WTC11 (cell line): ENCODE results near the gene PPP1R12B. TPM values are rescaled to one million over a fixed set of nuclear protein-coding genes. Genes with fewer than 3 reads are reported as not detected.
A peak's percentile ranks its signal among the peaks of the same experiment; 100 is the strongest.
"Not testable (repeated sequence)": the region's sequence is repeated elsewhere in the genome, so short reads cannot be mapped to it uniquely, and the experiment has no call there.

Experiments
- ATAC-seq: fragments of 200-7000 bp; cut with Tn5 transposase; 2 replicates; pipeline ENCODE4 v1.10.0; 2021; ENCODE audit warnings: mild to moderate bottlenecking, moderate library complexity
- CTCF ChIA-PET: fragments of 300-600 bp; sonication (Branson Sonifier 250); formaldehyde crosslinking; loops from one replicate; lab custom pipeline; 2021; ENCODE audit warnings: antibody characterized with exemption; lab: Charles Lee
- POLR2A ChIA-PET: fragments of 350-600 bp; sonication (Branson Sonifier 250); formaldehyde crosslinking; loops from one replicate; lab custom pipeline; 2021; ENCODE audit warnings: antibody characterized with exemption; lab: Charles Lee
- DNase-seq: peaks from one replicate; pipeline ENCODE4 v3.0.0; 2021; ENCODE audit warnings: low spot score
- H3K27ac Mint-ChIP-seq: 2 replicates; pipeline ENCODE4 v1.8.0; 2021; ENCODE audit warnings: mixed read lengths
- H3K27me3 Mint-ChIP-seq: 2 replicates; pipeline ENCODE4 v1.8.0; 2021; ENCODE audit warnings: low read depth, mild to moderate bottlenecking, moderate library complexity, mixed read lengths
- H3K36me3 Mint-ChIP-seq: 2 replicates; pipeline ENCODE4 v1.8.0; 2021; ENCODE audit warnings: mixed read lengths
- H3K4me1 Mint-ChIP-seq: 2 replicates; pipeline ENCODE4 v1.8.0; 2022; ENCODE audit warnings: mixed read lengths
- H3K4me3 Mint-ChIP-seq: 2 replicates; pipeline ENCODE4 v1.8.0; 2021; ENCODE audit warnings: mild to moderate bottlenecking, moderate library complexity, mixed read lengths
- H3K9me3 Mint-ChIP-seq: 2 replicates; pipeline ENCODE4 v1.8.0; 2021; ENCODE audit warnings: mixed read lengths
- ATF1 ChIP-seq: sonication (generic); formaldehyde crosslinking; IDR thresholded peaks from 2 replicates; pipeline ENCODE4 v1.8.1; 2023; ENCODE audit warnings: mild to moderate bottlenecking, moderate library complexity, missing genetic modification reagents
- CREM ChIP-seq: sonication (generic); formaldehyde crosslinking; IDR thresholded peaks from 2 replicates; pipeline ENCODE4 v1.8.1; 2022; ENCODE audit warnings: mild to moderate bottlenecking, missing genetic modification reagents, moderate library complexity
- total RNA-seq: library from RNA; stranded (reverse); gene quantifications from 3 replicates; pipeline ENCODE4 v1.2.3, GENCODE V29; 2021
- TF ChIP-seq, protein P1 (sequence below): sonication (generic); formaldehyde crosslinking; IDR thresholded peaks from 2 replicates; pipeline ENCODE4 v1.8.1; 2023; ENCODE audit warnings: mild to moderate bottlenecking, missing genetic modification reagents
- TF ChIP-seq, protein P2 (sequence below): sonication (generic); formaldehyde crosslinking; IDR thresholded peaks from 2 replicates; pipeline ENCODE4 v1.8.0; 2023; ENCODE audit warnings: mild to moderate bottlenecking, missing genetic modification reagents

The PPP1R12B gene
- total RNA-seq, 1 experiment from 2014 or later, result 19.2 TPM

DNA sequence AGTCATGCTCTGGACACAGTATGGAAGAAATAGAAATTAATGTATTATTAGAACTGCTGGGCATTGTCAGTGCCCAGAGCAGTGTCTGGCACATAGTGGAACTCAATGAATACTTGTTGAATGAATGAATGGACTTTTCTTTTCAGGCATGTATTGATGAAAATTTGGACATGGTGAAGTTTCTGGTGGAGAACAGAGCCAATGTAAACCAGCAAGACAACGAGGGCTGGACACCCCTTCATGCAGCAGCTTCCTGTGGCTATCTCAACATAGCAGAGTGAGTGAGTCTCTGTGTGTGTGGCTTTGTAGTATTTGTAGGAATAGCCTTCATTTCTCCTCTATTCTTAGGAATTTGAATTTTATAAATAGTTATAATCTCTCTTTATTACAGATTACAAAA is 68.1 kb downstream of the PPP1R12B start (continued):
- TF ChIP-seq CREM (CRISPR knock-in tag) (no peak), ATF1 (CRISPR knock-in tag) (no peak)
- TF ChIP-seq, protein P1, sequence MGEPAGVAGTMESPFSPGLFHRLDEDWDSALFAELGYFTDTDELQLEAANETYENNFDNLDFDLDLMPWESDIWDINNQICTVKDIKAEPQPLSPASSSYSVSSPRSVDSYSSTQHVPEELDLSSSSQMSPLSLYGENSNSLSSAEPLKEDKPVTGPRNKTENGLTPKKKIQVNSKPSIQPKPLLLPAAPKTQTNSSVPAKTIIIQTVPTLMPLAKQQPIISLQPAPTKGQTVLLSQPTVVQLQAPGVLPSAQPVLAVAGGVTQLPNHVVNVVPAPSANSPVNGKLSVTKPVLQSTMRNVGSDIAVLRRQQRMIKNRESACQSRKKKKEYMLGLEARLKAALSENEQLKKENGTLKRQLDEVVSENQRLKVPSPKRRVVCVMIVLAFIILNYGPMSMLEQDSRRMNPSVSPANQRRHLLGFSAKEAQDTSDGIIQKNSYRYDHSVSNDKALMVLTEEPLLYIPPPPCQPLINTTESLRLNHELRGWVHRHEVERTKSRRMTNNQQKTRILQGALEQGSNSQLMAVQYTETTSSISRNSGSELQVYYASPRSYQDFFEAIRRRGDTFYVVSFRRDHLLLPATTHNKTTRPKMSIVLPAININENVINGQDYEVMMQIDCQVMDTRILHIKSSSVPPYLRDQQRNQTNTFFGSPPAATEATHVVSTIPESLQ (CRISPR knock-in tag), result no peak
- TF ChIP-seq, protein P2, sequence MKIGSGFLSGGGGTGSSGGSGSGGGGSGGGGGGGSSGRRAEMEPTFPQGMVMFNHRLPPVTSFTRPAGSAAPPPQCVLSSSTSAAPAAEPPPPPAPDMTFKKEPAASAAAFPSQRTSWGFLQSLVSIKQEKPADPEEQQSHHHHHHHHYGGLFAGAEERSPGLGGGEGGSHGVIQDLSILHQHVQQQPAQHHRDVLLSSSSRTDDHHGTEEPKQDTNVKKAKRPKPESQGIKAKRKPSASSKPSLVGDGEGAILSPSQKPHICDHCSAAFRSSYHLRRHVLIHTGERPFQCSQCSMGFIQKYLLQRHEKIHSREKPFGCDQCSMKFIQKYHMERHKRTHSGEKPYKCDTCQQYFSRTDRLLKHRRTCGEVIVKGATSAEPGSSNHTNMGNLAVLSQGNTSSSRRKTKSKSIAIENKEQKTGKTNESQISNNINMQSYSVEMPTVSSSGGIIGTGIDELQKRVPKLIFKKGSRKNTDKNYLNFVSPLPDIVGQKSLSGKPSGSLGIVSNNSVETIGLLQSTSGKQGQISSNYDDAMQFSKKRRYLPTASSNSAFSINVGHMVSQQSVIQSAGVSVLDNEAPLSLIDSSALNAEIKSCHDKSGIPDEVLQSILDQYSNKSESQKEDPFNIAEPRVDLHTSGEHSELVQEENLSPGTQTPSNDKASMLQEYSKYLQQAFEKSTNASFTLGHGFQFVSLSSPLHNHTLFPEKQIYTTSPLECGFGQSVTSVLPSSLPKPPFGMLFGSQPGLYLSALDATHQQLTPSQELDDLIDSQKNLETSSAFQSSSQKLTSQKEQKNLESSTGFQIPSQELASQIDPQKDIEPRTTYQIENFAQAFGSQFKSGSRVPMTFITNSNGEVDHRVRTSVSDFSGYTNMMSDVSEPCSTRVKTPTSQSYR, result no peak

DNA sequence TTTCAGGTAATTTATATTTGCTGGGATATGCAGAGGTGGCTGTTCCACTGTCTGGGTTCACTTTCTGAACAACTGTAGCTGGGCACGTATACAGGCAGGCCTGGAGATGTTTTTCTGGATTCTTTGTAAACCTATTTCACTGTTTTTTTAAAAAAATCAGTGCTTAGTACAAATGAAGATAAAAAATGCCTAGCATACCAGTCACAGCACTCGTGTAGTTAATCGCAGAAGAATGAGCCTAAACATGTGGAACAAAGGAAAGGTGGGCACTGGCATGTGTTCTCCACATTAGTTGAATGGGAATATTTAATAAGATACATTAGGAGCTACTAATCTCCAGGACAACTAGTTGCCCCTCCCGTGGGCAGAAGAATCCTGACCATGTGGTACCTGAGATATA is 68.6 kb downstream of the PPP1R12B start:
- H3K27me3 Mint-ChIP-seq, H3K36me3 Mint-ChIP-seq, DNase-seq, POLR2A ChIA-PET, H3K27ac Mint-ChIP-seq, CTCF ChIA-PET, H3K9me3 Mint-ChIP-seq, H3K4me3 Mint-ChIP-seq, ATAC-seq: not testable (repeated sequence)
- H3K4me1 Mint-ChIP-seq, result peaks cover 39% of the 10 kb centered on the region

DNA sequence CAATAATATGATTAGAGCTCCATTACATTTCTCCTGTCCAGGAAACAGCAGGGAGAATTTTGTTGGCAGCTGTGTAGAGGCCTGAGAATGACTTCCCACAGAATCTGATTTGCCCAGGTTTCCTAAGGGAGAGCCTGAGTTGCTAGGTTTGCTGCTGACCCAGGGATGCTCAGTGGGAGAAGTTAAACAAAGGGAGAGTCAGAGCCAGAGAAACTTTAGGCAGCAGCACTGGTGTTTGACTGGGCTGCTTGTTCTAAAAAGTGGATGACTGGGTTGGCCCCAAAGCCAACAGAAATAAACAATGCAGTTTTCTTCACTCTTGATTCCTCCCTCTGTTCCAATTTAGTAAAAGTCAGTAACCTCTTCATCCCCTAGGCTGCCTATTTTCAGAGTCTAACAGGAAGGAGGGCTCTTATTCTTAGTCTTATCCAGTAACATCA is 69.3 kb downstream of the PPP1R12B start:
- H3K36me3 Mint-ChIP-seq, DNase-seq, H3K9me3 Mint-ChIP-seq, H3K27me3 Mint-ChIP-seq, H3K4me3 Mint-ChIP-seq, H3K27ac Mint-ChIP-seq, POLR2A ChIA-PET: not testable (repeated sequence)
- ATAC-seq, result peak; percentile 62
- H3K4me1 Mint-ChIP-seq, result peaks cover 36% of the 10 kb centered on the region
- CTCF ChIA-PET, result interaction anchor here (0.6 kb wide), 1 partner anchor 231 kb away, joined by 3 read pairs; no protein-coding TSS in a partner anchor

DNA sequence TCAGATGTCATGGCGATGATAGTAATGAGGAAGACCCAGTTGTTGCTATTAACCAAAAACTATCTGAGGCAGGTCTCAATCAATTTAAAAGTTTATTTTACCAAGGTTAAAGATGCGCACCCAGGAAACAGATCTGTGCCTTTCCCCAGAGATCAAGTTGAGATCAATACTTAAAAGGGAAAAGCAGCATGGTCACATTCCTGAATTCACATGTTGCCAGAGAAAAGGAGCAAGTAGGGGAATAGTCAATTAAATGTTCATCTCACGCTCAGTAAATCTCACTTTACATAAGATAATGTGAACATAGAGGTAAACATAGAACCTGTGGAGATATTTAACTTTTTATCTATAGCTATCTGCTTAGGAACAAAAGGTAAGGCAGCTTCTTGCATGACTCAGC is 71.2 kb downstream of the PPP1R12B start:
- CTCF ChIA-PET, result not testable (repeated sequence)
- H3K4me1 Mint-ChIP-seq, result peaks cover 36% of the 10 kb centered on the region

DNA sequence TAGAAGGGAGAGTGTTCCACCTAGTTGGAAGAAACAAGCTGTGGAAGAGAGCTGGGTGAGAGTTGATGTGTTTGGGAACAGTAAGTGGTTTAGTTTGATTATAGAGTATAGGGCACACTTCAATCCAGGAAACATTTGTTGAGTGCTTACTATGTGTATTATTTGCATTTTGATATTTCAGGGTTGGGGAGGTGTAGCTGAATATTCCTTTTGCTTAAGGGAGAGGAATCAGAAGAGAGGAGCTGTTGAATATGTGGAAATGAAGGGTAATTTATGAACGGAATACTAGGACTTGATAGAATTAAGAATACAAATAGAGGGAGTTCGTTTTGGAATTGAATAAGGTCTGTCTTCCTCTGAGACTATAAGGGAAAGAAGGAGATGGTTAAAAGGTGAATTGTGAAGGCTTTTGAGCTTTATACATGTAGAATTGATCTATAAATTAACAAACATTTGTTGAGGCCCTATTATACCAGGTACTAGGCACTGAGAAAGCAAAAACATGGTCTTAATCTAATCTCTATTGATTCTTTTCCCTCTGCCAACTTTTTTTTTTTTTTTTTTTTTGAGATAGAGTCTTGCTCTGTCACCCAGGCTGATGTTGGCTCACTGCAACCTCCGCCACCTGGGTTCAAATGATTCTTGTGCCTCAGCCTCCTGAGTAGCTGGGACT is 72.1 kb downstream of the PPP1R12B start:
- H3K27me3 Mint-ChIP-seq, ATAC-seq, H3K36me3 Mint-ChIP-seq, H3K9me3 Mint-ChIP-seq, POLR2A ChIA-PET, DNase-seq, H3K4me3 Mint-ChIP-seq: not testable (repeated sequence)
- Mint-ChIP-seq H3K4me1 (peaks cover 36% of the 10 kb centered on the region), H3K27ac (peak overlapping the region; percentile 75)
- CTCF ChIA-PET, result interaction anchor here (0.7 kb wide), 1 partner anchor 237 kb away, joined by 3 read pairs; no protein-coding TSS in a partner anchor

More for the DNA sequence above, 71.2 kb downstream of the PPP1R12B start:
- H3K27me3 Mint-ChIP-seq, POLR2A ChIA-PET, ATAC-seq, H3K9me3 Mint-ChIP-seq, DNase-seq, H3K4me3 Mint-ChIP-seq, H3K36me3 Mint-ChIP-seq: not testable (repeated sequence)
- H3K27ac Mint-ChIP-seq, result 0 out of 2 replicates have a peak overlapping the region, but pooled peaks have one; percentile 13

DNA sequence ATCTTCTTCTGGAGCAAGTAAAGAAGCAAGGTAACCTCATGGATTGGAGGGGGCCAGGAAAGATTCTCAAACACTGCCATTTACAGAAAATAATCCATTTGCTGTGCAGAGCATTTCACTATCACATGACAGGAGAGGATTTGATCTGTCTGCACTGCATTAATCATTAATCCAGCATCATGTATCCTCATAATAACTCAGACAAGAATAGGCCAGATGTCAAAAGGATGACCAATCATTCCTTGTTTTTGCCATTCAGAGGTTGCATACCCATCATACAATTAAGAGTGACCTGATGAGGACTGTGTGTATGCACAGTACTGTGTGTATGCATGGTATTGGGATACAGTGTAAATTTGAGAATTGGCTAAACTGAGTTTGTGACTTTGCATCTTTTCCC is 74.2 kb downstream of the PPP1R12B start:
- H3K9me3 Mint-ChIP-seq, H3K36me3 Mint-ChIP-seq, DNase-seq, H3K27ac Mint-ChIP-seq, H3K27me3 Mint-ChIP-seq, H3K4me3 Mint-ChIP-seq, POLR2A ChIA-PET, CTCF ChIA-PET, ATAC-seq: not testable (repeated sequence)
- H3K4me1 Mint-ChIP-seq, result peaks cover 27% of the 10 kb centered on the region

DNA sequence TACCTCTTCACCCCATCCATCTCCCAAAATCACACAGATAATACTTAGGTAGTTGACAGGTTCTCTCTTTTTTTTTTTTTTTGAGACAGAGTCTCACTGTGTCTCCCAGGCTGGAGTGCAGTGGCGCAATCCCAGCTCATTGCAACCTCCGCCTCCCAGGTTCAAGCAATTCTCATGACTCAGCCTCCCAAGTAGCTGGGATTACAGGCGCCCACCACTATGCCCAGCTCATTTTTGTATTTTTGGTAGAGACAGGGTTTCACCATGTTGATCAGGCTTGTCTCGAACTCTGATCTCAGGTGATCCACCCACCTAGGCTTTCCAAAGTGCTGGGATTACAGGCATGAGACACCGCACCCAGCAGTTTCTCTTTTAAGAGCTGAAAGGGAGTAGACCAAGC is 75.8 kb downstream of the PPP1R12B start:
- ATAC-seq, H3K9me3 Mint-ChIP-seq, H3K4me3 Mint-ChIP-seq, H3K36me3 Mint-ChIP-seq, DNase-seq, H3K27me3 Mint-ChIP-seq, H3K27ac Mint-ChIP-seq, CTCF ChIA-PET: not testable (repeated sequence)
- POLR2A ChIA-PET, result interaction anchor here (0.6 kb wide), 1 partner anchor 13 kb away, joined by 3 read pairs; no protein-coding TSS in a partner anchor
- peaks cover 14% of the 10 kb centered on the region for H3K4me1 Mint-ChIP-seq

DNA sequence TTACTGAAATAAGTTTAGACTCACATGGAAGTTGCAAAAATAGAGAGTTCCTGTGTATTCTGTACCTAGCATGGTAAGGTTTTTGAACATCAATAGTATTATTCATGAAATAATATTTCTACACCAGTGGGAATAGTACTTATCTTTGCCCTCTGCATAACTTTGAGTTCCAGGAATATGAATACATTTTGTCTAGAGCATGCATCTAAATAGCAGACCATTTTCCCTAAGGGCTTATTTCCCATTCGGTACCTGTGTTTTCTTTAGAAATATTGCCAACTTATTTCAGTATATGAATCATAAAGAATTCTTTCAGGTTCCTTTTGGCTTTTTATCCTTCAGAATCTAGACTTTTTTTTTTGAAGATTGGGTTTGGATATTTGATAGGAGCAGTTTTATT is 81.6 kb downstream of the PPP1R12B start:
- CTCF ChIA-PET, H3K4me1 Mint-ChIP-seq, POLR2A ChIA-PET, H3K9me3 Mint-ChIP-seq, H3K36me3 Mint-ChIP-seq, H3K27ac Mint-ChIP-seq, ATAC-seq, H3K4me3 Mint-ChIP-seq, H3K27me3 Mint-ChIP-seq, DNase-seq: not testable (repeated sequence)

DNA sequence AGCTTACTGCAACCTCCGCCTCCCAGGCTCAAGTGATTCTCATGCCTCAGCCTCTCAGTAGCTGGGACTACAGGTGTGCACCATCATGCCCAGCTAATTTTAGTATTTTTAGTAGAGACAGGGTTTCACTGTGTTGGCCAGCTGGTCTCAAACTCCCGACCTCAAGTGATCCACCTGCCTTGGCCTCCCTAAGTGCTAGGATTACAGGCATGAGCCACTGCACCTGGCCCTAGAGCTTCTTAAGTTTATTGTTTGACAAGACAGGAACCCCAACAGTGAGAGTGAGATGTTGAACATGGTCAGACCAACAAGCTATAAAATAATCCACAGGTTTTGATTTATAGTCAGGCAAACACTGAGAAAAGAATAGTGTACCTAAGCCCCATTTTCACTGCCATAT is 83.8 kb downstream of the PPP1R12B start:
- ATAC-seq, result not testable (repeated sequence)

More for the DNA sequence above, 83.8 kb downstream of the PPP1R12B start:
- DNase-seq, H3K36me3 Mint-ChIP-seq, H3K27me3 Mint-ChIP-seq, H3K4me3 Mint-ChIP-seq, POLR2A ChIA-PET, H3K4me1 Mint-ChIP-seq, H3K9me3 Mint-ChIP-seq, H3K27ac Mint-ChIP-seq: not testable (repeated sequence)
- CTCF ChIA-PET, result interaction anchor here (1.3 kb wide), 1 partner anchor 168 kb away, joined by 3 read pairs; no protein-coding TSS in a partner anchor
